GM12878 (cell line): Measurements from ENCODE around the gene THY1.

ENCODE experiments used
- POLR2AphosphoS5 ChIP-seq: IDR thresholded peaks from 2 replicates; pipeline ENCODE4 v1.6.1; 2011; ENCODE audit warnings: mild to moderate bottlenecking, low read length, inconsistent platforms
- TF ChIP-seq, protein P1 (sequence below): IDR thresholded peaks from 2 replicates; pipeline ENCODE4 v1.6.1; 2012; ENCODE audit warnings: low read depth, low read length, improper control_type of control experiment

DNA sequence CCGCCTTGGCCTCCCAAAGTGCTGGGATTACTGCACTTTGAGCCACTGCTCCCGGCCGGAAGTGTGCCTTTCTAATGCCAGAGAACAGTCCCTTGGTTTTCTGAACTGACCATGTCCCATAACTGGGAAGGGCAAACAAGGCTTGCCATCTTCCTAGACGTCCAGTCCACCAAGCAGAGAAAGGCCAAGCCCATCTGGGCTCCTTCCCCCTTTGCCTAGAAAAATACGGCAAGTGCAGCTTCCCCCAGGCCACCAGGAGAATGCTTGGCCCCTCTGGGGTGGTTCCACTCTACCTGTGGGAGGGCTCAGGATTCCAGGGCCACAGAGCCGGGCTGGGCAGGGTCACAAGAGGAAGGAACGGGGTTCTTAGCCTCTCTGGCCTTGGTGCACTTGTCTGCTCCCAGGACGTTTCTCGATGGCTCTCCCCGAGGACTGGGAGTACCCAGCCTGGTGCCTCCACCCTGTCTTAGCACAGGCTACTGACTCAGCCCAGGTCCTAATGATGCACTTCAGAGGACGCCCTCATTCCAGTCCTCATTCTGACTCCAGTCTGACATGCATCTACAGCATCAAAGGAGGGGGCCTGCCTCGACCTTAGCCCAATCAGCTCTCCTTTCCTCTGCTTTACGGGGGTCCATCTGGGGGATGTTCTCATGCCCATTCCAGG is 42.7 kb downstream of the THY1 start:
- TF ChIP-seq POLR2AphosphoS5: no peak
- TF ChIP-seq, protein P1, sequence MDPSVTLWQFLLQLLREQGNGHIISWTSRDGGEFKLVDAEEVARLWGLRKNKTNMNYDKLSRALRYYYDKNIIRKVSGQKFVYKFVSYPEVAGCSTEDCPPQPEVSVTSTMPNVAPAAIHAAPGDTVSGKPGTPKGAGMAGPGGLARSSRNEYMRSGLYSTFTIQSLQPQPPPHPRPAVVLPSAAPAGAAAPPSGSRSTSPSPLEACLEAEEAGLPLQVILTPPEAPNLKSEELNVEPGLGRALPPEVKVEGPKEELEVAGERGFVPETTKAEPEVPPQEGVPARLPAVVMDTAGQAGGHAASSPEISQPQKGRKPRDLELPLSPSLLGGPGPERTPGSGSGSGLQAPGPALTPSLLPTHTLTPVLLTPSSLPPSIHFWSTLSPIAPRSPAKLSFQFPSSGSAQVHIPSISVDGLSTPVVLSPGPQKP: no peak
